ENCODE measurements around the gene SGCE.

DNA sequence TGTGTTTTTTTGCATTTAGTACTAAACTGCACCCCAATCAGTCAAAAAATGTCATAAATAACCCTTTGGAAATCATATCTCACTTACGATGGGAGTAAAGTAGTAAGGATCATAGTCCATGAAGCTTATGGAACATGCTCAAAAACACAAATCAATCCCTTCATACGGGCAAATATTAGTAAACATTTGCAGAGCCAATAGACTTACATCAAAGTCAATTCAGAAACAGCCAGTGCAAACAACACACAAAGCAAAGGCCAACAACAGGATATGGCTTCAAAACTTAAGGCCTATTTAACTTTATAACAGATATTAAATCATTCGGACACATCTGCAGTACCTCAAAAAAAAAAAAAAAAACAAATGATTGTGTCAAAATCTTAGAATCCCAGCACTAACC is 32.1 kb downstream of the SGCE start:
- TF ChIP-seq, protein P1, sequence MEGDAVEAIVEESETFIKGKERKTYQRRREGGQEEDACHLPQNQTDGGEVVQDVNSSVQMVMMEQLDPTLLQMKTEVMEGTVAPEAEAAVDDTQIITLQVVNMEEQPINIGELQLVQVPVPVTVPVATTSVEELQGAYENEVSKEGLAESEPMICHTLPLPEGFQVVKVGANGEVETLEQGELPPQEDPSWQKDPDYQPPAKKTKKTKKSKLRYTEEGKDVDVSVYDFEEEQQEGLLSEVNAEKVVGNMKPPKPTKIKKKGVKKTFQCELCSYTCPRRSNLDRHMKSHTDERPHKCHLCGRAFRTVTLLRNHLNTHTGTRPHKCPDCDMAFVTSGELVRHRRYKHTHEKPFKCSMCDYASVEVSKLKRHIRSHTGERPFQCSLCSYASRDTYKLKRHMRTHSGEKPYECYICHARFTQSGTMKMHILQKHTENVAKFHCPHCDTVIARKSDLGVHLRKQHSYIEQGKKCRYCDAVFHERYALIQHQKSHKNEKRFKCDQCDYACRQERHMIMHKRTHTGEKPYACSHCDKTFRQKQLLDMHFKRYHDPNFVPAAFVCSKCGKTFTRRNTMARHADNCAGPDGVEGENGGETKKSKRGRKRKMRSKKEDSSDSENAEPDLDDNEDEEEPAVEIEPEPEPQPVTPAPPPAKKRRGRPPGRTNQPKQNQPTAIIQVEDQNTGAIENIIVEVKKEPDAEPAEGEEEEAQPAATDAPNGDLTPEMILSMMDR (IDR thresholded peaks at IDR 0.05; ENCODE audit: low read length) = no peak
- no peak for TF ChIP-seq EZH2 (IDR thresholded peaks at IDR 0.05; ENCODE audit: borderline replicate concordance, low read length)

All from OCI-LY1 (cell line).